ENCODE data around the gene CCNF.

GRCh38 chr16:2439598-2439997 lies 10.4 kb downstream of the CCNF start:
- TF ChIP-seq, protein P1, sequence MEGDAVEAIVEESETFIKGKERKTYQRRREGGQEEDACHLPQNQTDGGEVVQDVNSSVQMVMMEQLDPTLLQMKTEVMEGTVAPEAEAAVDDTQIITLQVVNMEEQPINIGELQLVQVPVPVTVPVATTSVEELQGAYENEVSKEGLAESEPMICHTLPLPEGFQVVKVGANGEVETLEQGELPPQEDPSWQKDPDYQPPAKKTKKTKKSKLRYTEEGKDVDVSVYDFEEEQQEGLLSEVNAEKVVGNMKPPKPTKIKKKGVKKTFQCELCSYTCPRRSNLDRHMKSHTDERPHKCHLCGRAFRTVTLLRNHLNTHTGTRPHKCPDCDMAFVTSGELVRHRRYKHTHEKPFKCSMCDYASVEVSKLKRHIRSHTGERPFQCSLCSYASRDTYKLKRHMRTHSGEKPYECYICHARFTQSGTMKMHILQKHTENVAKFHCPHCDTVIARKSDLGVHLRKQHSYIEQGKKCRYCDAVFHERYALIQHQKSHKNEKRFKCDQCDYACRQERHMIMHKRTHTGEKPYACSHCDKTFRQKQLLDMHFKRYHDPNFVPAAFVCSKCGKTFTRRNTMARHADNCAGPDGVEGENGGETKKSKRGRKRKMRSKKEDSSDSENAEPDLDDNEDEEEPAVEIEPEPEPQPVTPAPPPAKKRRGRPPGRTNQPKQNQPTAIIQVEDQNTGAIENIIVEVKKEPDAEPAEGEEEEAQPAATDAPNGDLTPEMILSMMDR (IDR thresholded peaks at IDR 0.05), result no peak
- TF ChIP-seq POLR2A (IDR thresholded peaks at IDR 0.05) (no peak), POLR2AphosphoS5 (IDR thresholded peaks at IDR 0.05) (no peak)
